ENCODE measurements around the gene LSM7.
"Not testable (repeated sequence)": the region's sequence is repeated elsewhere in the genome, so short reads cannot be mapped to it uniquely, and the experiment has no call there.

The LSM7 gene

DNA sequence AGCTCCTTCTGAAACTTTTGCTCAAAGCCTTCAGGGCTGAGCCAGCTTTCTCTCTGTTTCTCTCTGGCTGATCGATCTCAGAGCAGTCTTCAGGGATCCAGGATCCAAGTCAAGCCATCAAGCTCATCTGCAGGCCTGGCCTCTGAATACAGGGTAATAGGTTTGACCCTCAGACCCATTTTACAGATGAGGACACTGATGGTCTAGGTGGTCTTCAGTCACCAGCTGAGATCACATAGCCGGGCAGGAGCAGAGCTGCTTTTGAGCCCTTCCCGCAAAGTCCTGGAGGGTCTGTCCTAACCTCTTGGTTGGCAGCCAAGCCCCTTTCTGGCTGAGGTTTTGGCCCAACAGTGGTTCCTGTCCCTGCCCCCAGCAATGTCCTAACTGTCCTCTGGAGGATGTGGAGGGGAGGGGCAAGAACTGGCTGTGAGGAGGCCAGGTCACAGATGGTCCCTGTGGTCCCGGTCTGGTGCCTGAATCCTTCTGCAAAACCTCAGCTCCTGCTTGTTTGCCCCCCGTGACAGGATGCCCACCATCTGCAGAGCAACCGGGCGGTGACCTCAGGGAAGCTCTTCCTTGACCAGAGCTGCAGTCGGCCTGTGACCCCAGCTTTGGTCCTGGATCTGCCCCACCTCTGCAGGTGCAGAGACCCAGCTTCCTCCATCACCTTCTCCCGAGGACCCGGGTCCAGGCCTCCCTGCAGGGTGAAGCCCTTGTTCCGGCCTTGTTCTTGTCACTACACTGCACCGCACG lies 40.6 kb downstream of the LSM7 start:
- Histone ChIP-seq H3K4me3 (ENCODE audit: low read depth in 1 of 2, low read length in 2 of 2) (no peak overlapping the region), H3K9ac (ENCODE audit: low read length) (no peak overlapping the region), H3K27me3 (ENCODE audit: control insufficient read depth in 1 of 2, insufficient read depth in 2 of 2, low read length in 2 of 2) (peaks cover 0 to 34% of the 10 kb centered on the region in 2 donors), H3K27ac (ENCODE audit: low read depth, low read length) (no peak overlapping the region), H3K36me3 (ENCODE audit: insufficient read depth, low read length) (no peaks in the 10 kb centered on the region), H3K4me1 (ENCODE audit: insufficient read depth, low read length) (peaks cover 15% of the 10 kb centered on the region), H3K9me3 (ENCODE audit: low read length) (no peaks in the 10 kb centered on the region)

DNA sequence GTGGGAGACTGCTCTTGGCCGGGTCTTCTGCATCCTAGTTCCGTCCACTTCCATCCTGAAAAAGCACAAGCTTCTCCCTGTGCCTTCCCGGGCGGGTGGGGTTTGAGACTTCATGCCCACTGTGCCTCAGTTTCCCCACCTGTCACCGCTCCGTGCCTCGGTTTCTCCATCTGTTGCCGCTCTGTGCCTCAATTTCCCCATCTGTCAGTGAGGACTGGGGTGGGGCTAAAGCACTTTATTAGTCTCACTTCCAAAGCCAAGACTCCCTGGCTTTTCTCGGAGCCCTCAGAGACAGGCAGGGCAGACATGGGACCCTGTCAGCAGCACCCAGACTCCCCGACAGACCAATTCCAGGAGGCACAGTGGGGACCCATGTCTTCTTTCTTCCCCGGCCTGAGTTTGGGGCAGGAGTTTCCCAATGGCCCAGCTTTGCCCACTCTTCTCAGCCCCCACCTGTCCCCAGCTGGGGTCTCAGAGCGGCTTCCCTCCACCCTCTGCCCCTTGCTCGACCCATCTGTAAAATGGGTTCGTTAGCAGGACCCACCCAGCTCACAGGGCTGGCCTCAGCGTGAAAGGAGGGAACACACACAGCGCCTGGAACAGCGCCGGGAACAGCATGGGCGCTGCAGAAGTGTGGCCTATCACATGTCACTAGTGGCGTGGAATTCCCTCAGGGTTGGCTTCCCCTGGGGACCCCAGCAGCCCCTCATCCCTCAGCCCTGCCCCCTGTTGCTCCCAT lies 41.8 kb downstream of the LSM7 start:
- Histone ChIP-seq H3K4me1 (ENCODE audit: insufficient read depth, low read length) (peaks cover 15% of the 10 kb centered on the region), H3K9me3 (ENCODE audit: low read length) (no peaks in the 10 kb centered on the region), H3K36me3 (ENCODE audit: insufficient read depth, low read length) (no peaks in the 10 kb centered on the region), H3K27me3 (ENCODE audit: control insufficient read depth in 1 of 2, insufficient read depth in 2 of 2, low read length in 2 of 2) (peaks cover 0 to 32% of the 10 kb centered on the region in 2 donors), H3K4me3 (ENCODE audit: low read depth in 1 of 2, low read length in 2 of 2) (no peak overlapping the region), H3K9ac (ENCODE audit: low read length) (no peak overlapping the region), H3K27ac (ENCODE audit: low read depth, low read length) (no peak overlapping the region)

- H3K4me3 ChIP-seq (ENCODE audit: low read depth in 1 of 2, low read length in 2 of 2): no peak overlapping the region
- H3K36me3 ChIP-seq (ENCODE audit: insufficient read depth, low read length): no peaks in the 10 kb centered on the region
- H3K9ac ChIP-seq (ENCODE audit: low read length): no peak overlapping the region
- no peak overlapping the region for H3K27ac ChIP-seq (ENCODE audit: low read depth, low read length)
- H3K4me1 ChIP-seq (ENCODE audit: insufficient read depth, low read length): no peaks in the 10 kb centered on the region
- peaks cover 0 to 6% of the 10 kb centered on the region in 2 donors for H3K27me3 ChIP-seq (ENCODE audit: control insufficient read depth in 1 of 2, insufficient read depth in 2 of 2, low read length in 2 of 2)
- no peaks in the 10 kb centered on the region for H3K9me3 ChIP-seq (ENCODE audit: low read length)
Measured at GRCh38 chr19:2283835-2284507, 44.4 kb downstream of the LSM7 start.

GRCh38 chr19:2282862-2283237 lies 45.5 kb downstream of the LSM7 start:
- H3K9ac ChIP-seq (ENCODE audit: low read length): no peak overlapping the region
- no peaks in the 10 kb centered on the region for H3K36me3 ChIP-seq (ENCODE audit: insufficient read depth, low read length)
- peaks cover 0 to 6% of the 10 kb centered on the region in 2 donors for H3K27me3 ChIP-seq (ENCODE audit: control insufficient read depth in 1 of 2, insufficient read depth in 2 of 2, low read length in 2 of 2)
- no peaks in the 10 kb centered on the region for H3K9me3 ChIP-seq (ENCODE audit: low read length)
- no peaks in the 10 kb centered on the region for H3K4me1 ChIP-seq (ENCODE audit: insufficient read depth, low read length)
- H3K27ac ChIP-seq (ENCODE audit: low read depth, low read length): no peak overlapping the region
- H3K4me3 ChIP-seq (ENCODE audit: low read depth in 1 of 2, low read length in 2 of 2): no peak overlapping the region

DNA sequence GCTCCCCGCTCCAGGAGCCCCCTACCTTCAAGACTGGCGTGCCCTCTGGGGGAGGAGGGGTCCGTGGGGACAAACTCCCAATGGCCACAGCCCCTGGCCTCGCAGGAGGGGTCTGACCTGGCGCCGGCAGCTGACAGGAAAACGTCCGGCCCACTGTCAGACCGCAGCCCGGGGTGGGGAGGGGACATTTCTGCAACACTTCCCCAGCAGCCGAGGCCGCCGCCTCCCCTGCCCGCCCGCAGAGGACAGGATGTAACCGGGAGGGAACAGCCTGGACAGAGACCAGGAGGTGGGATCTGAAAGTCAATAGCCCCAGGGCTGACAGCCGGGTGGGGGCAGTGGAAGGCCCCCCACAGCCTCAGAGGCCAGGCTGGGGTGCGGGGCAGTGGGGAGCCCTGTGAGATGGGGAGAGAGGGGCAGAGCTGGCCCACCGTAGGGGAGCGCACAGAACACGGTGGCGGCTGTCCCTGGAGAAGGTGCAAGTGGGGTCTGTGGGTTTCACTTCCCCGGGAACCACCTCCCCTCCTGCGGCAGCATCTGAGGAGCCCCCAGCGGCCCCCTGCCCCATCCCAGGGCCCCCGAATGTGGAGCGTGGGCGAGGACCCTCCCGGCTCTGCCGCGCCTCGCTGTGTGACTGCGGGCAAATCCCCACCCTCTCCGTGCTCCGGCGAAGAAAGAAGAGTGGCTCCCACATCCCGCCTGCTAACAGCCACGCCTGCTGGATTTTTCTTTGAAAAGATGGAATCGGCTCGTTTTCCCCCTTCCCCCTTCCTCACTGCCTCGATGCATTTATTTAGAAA lies 46.1 kb downstream of the LSM7 start, which contains the start of gene PEAK3:
Gene PEAK3, minus strand, starts transcription at position 114 of the 800 bp plus-strand sequence. CDS start 1,244 bp downstream, outside the sequence.
- H3K36me3 ChIP-seq (ENCODE audit: insufficient read depth, low read length): no peaks in the 10 kb centered on the region
- no peaks in the 10 kb centered on the region for H3K9me3 ChIP-seq (ENCODE audit: low read length)
- no peak within 1 kb of the TSS for H3K9ac ChIP-seq (ENCODE audit: low read length)
- H3K4me1 ChIP-seq (ENCODE audit: insufficient read depth, low read length): no peaks in the 10 kb centered on the region
- no peak within 1 kb of the TSS for H3K4me3 ChIP-seq (ENCODE audit: low read depth in 1 of 2, low read length in 2 of 2)
- peaks cover 0 to 6% of the 10 kb centered on the region in 2 donors for H3K27me3 ChIP-seq (ENCODE audit: control insufficient read depth in 1 of 2, insufficient read depth in 2 of 2, low read length in 2 of 2)
- peak within 1 kb of the TSS; percentile 34 for H3K27ac ChIP-seq (ENCODE audit: low read depth, low read length)

GRCh38 chr19:2281265-2282061 lies 46.9 kb downstream of the LSM7 start:
- not testable (repeated sequence) for H3K36me3 ChIP-seq (ENCODE audit: insufficient read depth, low read length); H3K4me1 ChIP-seq (ENCODE audit: insufficient read depth, low read length); H3K27me3 ChIP-seq (ENCODE audit: control insufficient read depth in 1 of 2, insufficient read depth in 2 of 2, low read length in 2 of 2); H3K9me3 ChIP-seq (ENCODE audit: low read length); H3K9ac ChIP-seq (ENCODE audit: low read length); H3K4me3 ChIP-seq (ENCODE audit: low read depth in 1 of 2, low read length in 2 of 2)
- peak overlapping the region; percentile 34 for H3K27ac ChIP-seq (ENCODE audit: low read depth, low read length)

DNA sequence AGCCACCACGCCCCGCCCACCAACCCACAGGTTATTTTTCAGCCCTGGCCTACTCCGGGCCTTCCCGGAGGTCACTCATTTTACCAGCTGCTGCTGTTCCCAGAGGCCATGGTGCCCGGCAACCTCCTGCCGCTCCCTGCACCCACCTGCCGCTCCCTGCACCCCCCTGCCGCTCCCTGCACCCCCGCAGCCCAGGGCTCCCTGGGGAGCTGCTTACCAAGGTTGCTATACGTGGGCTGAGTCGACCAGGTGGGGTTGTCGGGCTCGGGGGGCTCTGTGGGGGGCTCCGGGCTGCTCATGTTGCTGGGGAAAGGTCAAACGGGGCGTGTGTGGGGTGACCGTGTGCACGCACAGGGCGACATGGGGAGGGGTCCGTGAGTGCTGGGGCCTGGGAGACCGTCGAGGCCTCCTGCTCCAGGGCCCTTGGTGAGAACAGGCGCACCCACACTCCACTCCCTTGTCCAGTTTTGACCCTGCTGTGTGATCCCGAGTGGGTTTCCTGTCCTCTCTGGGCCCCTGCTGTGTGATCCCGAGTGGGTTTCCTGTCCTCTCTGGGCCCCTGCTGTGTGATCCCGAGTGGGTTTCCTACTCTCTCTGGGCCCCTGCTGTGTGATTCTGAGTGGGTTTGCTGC lies 47.6 kb downstream of the LSM7 start:
- Histone ChIP-seq H3K4me1 (ENCODE audit: insufficient read depth, low read length) (peaks cover 5% of the 10 kb centered on the region), H3K27ac (ENCODE audit: low read depth, low read length) (no peak overlapping the region), H3K9ac (ENCODE audit: low read length) (no peak overlapping the region)

DNA sequence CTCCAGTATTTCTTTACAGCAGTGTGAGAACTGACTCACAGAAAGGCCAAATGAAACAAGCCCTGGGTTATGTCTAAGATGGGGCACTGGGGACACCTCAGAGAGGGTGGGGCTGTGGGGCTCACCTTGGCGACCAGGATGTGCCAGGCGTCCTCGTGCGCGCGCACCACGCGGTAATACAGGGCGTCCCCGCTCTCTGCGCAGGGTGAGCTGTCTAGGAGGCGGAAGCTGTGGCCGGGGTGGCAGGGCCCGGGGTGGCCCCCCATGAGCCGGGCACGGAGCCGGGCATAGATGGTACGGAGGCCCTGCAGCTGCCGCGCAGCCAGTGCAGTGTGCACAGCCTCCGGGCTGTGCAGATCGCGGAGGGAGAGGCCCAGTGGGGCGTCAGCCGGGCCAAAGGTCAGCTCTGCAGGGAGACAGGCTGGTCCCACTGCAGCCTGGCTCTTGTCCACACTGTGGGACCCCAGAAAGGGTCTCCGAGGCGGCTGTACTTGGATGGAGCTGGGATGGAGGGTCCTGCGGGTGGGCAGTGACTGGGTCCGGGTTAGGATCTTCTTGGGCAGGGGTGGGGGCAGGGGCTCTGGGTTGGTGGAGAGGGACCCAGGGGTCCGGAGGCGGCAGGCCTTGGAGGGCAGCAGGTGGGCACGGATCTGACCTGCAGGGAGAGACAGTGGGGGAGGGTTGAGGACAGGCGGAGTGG lies 49.8 kb downstream of the LSM7 start:
- H3K9me3 ChIP-seq (ENCODE audit: low read length): no peaks in the 10 kb centered on the region
- H3K36me3 ChIP-seq (ENCODE audit: insufficient read depth, low read length): no peaks in the 10 kb centered on the region
- peaks cover 20% of the 10 kb centered on the region for H3K4me1 ChIP-seq (ENCODE audit: insufficient read depth, low read length)
- peaks cover 0 to 6% of the 10 kb centered on the region in 2 donors for H3K27me3 ChIP-seq (ENCODE audit: control insufficient read depth in 1 of 2, insufficient read depth in 2 of 2, low read length in 2 of 2)
- no peak overlapping the region for H3K9ac ChIP-seq (ENCODE audit: low read length)
- no peak overlapping the region for H3K27ac ChIP-seq (ENCODE audit: low read depth, low read length)
- H3K4me3 ChIP-seq (ENCODE audit: low read depth in 1 of 2, low read length in 2 of 2): no peak overlapping the region

More for the DNA sequence above, 47.6 kb downstream of the LSM7 start:
- H3K4me3 ChIP-seq (ENCODE audit: low read depth in 1 of 2, low read length in 2 of 2): no peak overlapping the region
- no peaks in the 10 kb centered on the region for H3K9me3 ChIP-seq (ENCODE audit: low read length)
- peaks cover 0 to 6% of the 10 kb centered on the region in 2 donors for H3K27me3 ChIP-seq (ENCODE audit: control insufficient read depth in 1 of 2, insufficient read depth in 2 of 2, low read length in 2 of 2)
- H3K36me3 ChIP-seq (ENCODE audit: insufficient read depth, low read length): no peaks in the 10 kb centered on the region

- peaks cover 9% of the 10 kb centered on the region for H3K36me3 ChIP-seq (ENCODE audit: insufficient read depth, low read length)
- H3K9me3 ChIP-seq (ENCODE audit: low read length): no peaks in the 10 kb centered on the region
- H3K27me3 ChIP-seq (ENCODE audit: control insufficient read depth in 1 of 2, insufficient read depth in 2 of 2, low read length in 2 of 2): peaks cover 0 to 2% of the 10 kb centered on the region in 2 donors
- H3K4me3 ChIP-seq (ENCODE audit: low read depth in 1 of 2, low read length in 2 of 2): no peak overlapping the region
- peaks cover 35% of the 10 kb centered on the region for H3K4me1 ChIP-seq (ENCODE audit: insufficient read depth, low read length)
- H3K27ac ChIP-seq (ENCODE audit: low read depth, low read length): no peak overlapping the region
- H3K9ac ChIP-seq (ENCODE audit: low read length): no peak overlapping the region
Measured at GRCh38 chr19:2277138-2277537, 51.2 kb downstream of the LSM7 start.
